Measurements from ENCODE around the gene STH.

The STH gene

DNA sequence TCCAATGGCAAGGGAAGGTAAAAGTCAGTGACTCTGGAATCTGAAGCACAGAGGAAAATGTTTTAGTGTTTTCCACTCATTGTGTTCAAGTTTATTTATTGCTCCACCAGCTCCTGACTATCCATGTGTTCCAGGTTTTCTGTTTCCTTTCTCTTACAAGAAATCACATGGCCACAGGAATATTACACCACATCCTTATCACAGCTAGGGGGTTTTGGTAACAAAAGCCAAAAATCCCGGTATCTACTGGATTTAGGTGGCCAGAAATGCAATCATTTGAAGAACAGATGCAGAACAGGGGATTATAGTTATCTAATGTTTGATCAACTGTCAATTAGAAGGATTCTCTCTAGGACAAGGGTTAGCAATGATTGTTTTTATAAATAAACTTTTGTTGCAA is 47.9 kb downstream of the STH start:
- no peak for DNase-seq (ENCODE audit: low read depth in 2 of 2)

DNA sequence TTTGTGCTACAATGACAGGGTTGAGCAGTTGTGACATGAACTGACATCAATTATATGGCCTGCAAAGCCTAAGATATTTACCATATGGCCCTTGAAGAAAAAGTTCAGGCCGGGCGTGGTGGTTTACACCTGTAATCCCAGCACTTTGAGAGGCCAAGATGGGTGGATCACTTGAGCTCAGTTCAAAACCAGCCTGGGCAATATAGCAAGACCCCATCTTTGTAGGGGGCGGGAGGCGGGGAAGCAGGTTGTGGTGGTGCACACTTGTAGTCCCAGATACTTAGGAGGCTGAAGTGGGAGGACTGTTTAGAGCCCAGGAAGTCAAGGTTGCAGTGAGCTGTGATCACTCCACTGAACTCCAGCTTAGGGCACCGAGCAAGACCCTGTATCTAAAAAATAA is 48.3 kb downstream of the STH start:
- no peak for DNase-seq (ENCODE audit: low read depth in 2 of 2)

DNA sequence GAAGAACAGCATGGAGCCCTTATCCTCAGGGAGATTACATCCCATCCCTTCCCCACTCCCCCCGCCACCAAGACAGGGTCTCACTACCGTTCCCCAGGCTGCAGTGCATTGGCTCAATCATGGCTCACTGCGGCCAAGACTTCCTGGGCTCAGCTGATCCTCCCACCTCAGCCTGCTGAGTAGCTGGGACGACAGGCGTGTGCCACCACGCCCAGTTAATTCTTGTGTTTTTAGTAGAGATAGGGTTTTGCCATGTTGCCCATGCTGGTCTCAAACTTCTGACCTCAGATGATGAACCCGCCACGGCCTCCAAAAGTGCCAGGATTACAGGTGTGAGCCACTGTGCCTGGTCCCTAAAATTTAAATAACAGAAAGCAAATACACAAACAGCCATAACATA is 48.8 kb downstream of the STH start:
- no peak for DNase-seq (ENCODE audit: low read depth in 2 of 2)
